Erythroblast (primary cell): Measurements from ENCODE around the gene SRSF3.

Experiments
- GATA1 ChIP-seq: IDR thresholded peaks from 2 replicates; pipeline ENCODE4 v1.6.1; 2011; ENCODE audit warnings: low read depth, mild to moderate bottlenecking, control low read depth, low read length, moderate library complexity
- POLR2A ChIP-seq: IDR thresholded peaks from 2 replicates; pipeline ENCODE4 v1.6.1; 2011; ENCODE audit warnings: mild to moderate bottlenecking, low read length

GRCh38 chr6:36631326-36632011, 37.3 kb downstream of the SRSF3 start:
- TF ChIP-seq POLR2A = no peak
- no peak for TF ChIP-seq GATA1
